Neural cell (in vitro differentiated cells): ENCODE measurements around the gene SMPDL3A.

Experiments
- CTCF ChIP-seq: fragments of 450-650 bp; IDR thresholded peaks from 2 replicates; pipeline ENCODE4 v1.5.1; 2014; ENCODE audit warnings: antibody characterized with exemption, mild to moderate bottlenecking, moderate library complexity; ENCODE audit not compliant: poor library complexity, severe bottlenecking
- EP300 ChIP-seq: fragments of 450-650 bp; conservative IDR thresholded peaks from 2 replicates; pipeline ENCODE4 v1.6.1; 2014; ENCODE audit warnings: antibody characterized with exemption, mild to moderate bottlenecking, moderate library complexity; ENCODE audit not compliant: poor library complexity, severe bottlenecking
- EZH2 ChIP-seq: fragments of 200-600, 300-800 bp; shearing (Covaris generic), sonication (generic); IDR thresholded peaks from 2 replicates; pipeline ENCODE4 v1.6.1; 2014; ENCODE audit warnings: antibody characterized with exemption, low read length, borderline replicate concordance, mild to moderate bottlenecking; ENCODE audit not compliant: insufficient read depth, poor library complexity, severe bottlenecking
- POLR2AphosphoS5 ChIP-seq: IDR thresholded peaks from 2 replicates; pipeline ENCODE4 v1.6.1; 2012
- RAD21 ChIP-seq: fragments of 450-650 bp; conservative IDR thresholded peaks from 2 replicates; pipeline ENCODE4 v1.6.1; 2014; ENCODE audit warnings: antibody characterized with exemption, mild to moderate bottlenecking, moderate library complexity
- REST ChIP-seq: IDR thresholded peaks from 2 replicates; pipeline ENCODE4 v1.6.1; 2012; ENCODE audit warnings: borderline replicate concordance
- SMC3 ChIP-seq: fragments of 450-650 bp; conservative IDR thresholded peaks from 2 replicates; pipeline ENCODE4 v1.6.1; 2014; ENCODE audit warnings: antibody characterized with exemption, mild to moderate bottlenecking, moderate library complexity; ENCODE audit not compliant: poor library complexity
- TAF1 ChIP-seq: IDR thresholded peaks from 2 replicates; pipeline ENCODE4 v1.6.1; 2012; ENCODE audit warnings: low read depth

- TF ChIP-seq CTCF: no peak
- no peak for TF ChIP-seq POLR2AphosphoS5
- no peak for TF ChIP-seq RAD21
- TF ChIP-seq EZH2: no peak
- no peak for TF ChIP-seq EP300
- TF ChIP-seq REST: no peak
- no peak for TF ChIP-seq SMC3
- TF ChIP-seq TAF1: no peak
Measured at GRCh38 chr6:122825163-122825562, 36.1 kb downstream of the SMPDL3A start.
